H1 (cell line): Measurements from ENCODE around the gene FGR. TPM values are rescaled to one million over a fixed set of nuclear protein-coding genes. Genes with fewer than 3 reads are reported as not detected.

Experiments used
- polyA plus RNA-seq, 7 experiments: library from polyadenylated mRNA; depleted of rRNA in 3 of 7; stranded (reverse) in 5 of 7; unstranded in 2 of 7; fragments of >200 nt in 5 of 7; fragments of 200-250 nt in 2 of 7; gene quantifications; 1 replicate in 5 of 7; 2 replicates in 1 of 7; 4 replicates in 1 of 7; pipeline versions ENCODE4 v1.2.1 to v1.2.3, GENCODE V29; 2011 to 2013; ENCODE audit warnings: missing spikeins in 2 of 7, mixed read lengths in 2 of 7
- total RNA-seq: library from RNA; stranded (reverse); fragmentation: NEBNext Ultra II Directional; extraction: Animal tissue kit (Norgen Biotek cat#: 25700); gene quantifications from 2 replicates; pipeline ENCODE4 v1.2.1, GENCODE V29; 2021
- TF ChIP-seq, protein P1 (sequence below): fragments of 300-600 bp; sonication (generic); IDR thresholded peaks from 2 replicates; pipeline ENCODE4 v1.7.1; 2012; ENCODE audit warnings: low read length, moderate library complexity, mild to moderate bottlenecking, inconsistent platforms; ENCODE audit not compliant: insufficient replicate concordance

Gene FGR
- total and polyA plus RNA-seq, 2 of the 8 experiments (the other 6 are each of a cell fraction or from before 2014, with no cell fraction given) = 0.22 to 0.95 TPM

DNA sequence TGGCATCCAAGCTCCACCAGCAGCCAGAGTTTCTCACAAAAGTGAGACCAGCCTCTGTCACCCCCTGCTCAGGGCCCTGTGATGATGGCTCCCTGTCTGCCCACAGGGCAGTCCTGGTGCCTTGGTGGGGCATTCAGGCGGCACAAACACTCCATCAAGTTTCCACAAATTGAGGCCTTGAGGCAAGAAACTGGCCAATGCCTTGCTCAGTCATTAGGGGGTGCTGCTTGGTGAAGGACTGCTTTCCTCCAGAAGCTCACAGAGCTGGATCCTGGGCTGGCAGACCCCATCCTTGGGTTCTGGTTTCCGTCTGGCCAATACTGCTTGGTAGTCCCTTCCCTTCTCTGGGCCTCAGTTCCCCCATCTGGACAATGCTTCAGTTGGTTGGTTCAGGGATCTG lies 18.5 kb downstream of the FGR start (continued):
- TF ChIP-seq, protein P1, sequence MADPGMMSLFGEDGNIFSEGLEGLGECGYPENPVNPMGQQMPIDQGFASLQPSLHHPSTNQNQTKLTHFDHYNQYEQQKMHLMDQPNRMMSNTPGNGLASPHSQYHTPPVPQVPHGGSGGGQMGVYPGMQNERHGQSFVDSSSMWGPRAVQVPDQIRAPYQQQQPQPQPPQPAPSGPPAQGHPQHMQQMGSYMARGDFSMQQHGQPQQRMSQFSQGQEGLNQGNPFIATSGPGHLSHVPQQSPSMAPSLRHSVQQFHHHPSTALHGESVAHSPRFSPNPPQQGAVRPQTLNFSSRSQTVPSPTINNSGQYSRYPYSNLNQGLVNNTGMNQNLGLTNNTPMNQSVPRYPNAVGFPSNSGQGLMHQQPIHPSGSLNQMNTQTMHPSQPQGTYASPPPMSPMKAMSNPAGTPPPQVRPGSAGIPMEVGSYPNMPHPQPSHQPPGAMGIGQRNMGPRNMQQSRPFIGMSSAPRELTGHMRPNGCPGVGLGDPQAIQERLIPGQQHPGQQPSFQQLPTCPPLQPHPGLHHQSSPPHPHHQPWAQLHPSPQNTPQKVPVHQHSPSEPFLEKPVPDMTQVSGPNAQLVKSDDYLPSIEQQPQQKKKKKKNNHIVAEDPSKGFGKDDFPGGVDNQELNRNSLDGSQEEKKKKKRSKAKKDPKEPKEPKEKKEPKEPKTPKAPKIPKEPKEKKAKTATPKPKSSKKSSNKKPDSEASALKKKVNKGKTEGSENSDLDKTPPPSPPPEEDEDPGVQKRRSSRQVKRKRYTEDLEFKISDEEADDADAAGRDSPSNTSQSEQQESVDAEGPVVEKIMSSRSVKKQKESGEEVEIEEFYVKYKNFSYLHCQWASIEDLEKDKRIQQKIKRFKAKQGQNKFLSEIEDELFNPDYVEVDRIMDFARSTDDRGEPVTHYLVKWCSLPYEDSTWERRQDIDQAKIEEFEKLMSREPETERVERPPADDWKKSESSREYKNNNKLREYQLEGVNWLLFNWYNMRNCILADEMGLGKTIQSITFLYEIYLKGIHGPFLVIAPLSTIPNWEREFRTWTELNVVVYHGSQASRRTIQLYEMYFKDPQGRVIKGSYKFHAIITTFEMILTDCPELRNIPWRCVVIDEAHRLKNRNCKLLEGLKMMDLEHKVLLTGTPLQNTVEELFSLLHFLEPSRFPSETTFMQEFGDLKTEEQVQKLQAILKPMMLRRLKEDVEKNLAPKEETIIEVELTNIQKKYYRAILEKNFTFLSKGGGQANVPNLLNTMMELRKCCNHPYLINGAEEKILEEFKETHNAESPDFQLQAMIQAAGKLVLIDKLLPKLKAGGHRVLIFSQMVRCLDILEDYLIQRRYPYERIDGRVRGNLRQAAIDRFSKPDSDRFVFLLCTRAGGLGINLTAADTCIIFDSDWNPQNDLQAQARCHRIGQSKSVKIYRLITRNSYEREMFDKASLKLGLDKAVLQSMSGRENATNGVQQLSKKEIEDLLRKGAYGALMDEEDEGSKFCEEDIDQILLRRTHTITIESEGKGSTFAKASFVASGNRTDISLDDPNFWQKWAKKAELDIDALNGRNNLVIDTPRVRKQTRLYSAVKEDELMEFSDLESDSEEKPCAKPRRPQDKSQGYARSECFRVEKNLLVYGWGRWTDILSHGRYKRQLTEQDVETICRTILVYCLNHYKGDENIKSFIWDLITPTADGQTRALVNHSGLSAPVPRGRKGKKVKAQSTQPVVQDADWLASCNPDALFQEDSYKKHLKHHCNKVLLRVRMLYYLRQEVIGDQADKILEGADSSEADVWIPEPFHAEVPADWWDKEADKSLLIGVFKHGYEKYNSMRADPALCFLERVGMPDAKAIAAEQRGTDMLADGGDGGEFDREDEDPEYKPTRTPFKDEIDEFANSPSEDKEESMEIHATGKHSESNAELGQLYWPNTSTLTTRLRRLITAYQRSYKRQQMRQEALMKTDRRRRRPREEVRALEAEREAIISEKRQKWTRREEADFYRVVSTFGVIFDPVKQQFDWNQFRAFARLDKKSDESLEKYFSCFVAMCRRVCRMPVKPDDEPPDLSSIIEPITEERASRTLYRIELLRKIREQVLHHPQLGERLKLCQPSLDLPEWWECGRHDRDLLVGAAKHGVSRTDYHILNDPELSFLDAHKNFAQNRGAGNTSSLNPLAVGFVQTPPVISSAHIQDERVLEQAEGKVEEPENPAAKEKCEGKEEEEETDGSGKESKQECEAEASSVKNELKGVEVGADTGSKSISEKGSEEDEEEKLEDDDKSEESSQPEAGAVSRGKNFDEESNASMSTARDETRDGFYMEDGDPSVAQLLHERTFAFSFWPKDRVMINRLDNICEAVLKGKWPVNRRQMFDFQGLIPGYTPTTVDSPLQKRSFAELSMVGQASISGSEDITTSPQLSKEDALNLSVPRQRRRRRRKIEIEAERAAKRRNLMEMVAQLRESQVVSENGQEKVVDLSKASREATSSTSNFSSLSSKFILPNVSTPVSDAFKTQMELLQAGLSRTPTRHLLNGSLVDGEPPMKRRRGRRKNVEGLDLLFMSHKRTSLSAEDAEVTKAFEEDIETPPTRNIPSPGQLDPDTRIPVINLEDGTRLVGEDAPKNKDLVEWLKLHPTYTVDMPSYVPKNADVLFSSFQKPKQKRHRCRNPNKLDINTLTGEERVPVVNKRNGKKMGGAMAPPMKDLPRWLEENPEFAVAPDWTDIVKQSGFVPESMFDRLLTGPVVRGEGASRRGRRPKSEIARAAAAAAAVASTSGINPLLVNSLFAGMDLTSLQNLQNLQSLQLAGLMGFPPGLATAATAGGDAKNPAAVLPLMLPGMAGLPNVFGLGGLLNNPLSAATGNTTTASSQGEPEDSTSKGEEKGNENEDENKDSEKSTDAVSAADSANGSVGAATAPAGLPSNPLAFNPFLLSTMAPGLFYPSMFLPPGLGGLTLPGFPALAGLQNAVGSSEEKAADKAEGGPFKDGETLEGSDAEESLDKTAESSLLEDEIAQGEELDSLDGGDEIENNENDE = no peak
